PC-3 (cell line): ENCODE measurements around the gene FES. TPM values are rescaled to one million over a fixed set of nuclear protein-coding genes. Genes with fewer than 3 reads are reported as not detected.

ENCODE experiments used
- ATAC-seq: fragments of 200-7000 bp; cut with Tn5 transposase; 2 replicates; pipeline ENCODE4 v1.9.1; 2020; ENCODE audit warnings: mild to moderate bottlenecking, moderate library complexity
- BruUV-seq: library from RNA; stranded (reverse); fragments of 400-500 nt; replicated peaks from 2 replicates; lab custom pipeline; 2021; lab: Mats Ljungman, UMichigan
- CTCF ChIA-PET: fragments of 300-600 bp; sonication (Branson Sonifier 250); formaldehyde crosslinking; loops from one replicate; lab custom pipeline; 2022; ENCODE audit warnings: antibody characterized with exemption; lab: Charles Lee
- POLR2A ChIA-PET: fragments of 300-600 bp; sonication (Branson Sonifier 250); formaldehyde crosslinking; loops from one replicate; lab custom pipeline; 2022; ENCODE audit warnings: antibody characterized with exemption; ENCODE audit not compliant: unreplicated experiment; lab: Charles Lee
- DNase-seq: peaks from one replicate; pipeline ENCODE4 v3.0.0-alpha.2; 2015
- H2AFZ ChIP-seq: fragments of 300-600 bp; sonication (generic); 2 replicates; pipeline ENCODE4 v1.6.0; 2016; ENCODE audit warnings: antibody characterized with exemption, low read length
- H3F3A ChIP-seq: fragments of 300-600 bp; sonication (generic); one replicate; pipeline ENCODE4 v1.6.0; 2017; ENCODE audit warnings: antibody characterized with exemption, low read length, control low read depth, mild to moderate bottlenecking; ENCODE audit not compliant: unreplicated experiment
- H3K27ac ChIP-seq: fragments of 300-600 bp; sonication (generic); 2 replicates; pipeline ENCODE4 v1.5.1; 2016; ENCODE audit warnings: mild to moderate bottlenecking, low read length
- H3K27me3 ChIP-seq: fragments of 300-600 bp; sonication (generic); 2 replicates; pipeline ENCODE4 v1.6.1; 2016; ENCODE audit warnings: low read length, mixed read lengths
- H3K36me3 ChIP-seq: fragments of 300-600 bp; sonication (generic); 2 replicates; pipeline ENCODE4 v1.6.1; 2016; ENCODE audit warnings: low read depth, mixed run types, low read length, mixed read lengths
- H3K4me1 ChIP-seq: fragments of 300-600 bp; sonication (generic); 2 replicates; pipeline ENCODE4 v1.5.1; 2016; ENCODE audit warnings: low read length; ENCODE audit not compliant: insufficient read depth
- H3K4me2 ChIP-seq: fragments of 300-600 bp; sonication (generic); 2 replicates; pipeline ENCODE4 v1.6.0; 2016; ENCODE audit warnings: low read length
- H3K4me3 ChIP-seq: fragments of 300-600 bp; sonication (generic); 2 replicates; pipeline ENCODE4 v1.5.1; 2016; ENCODE audit warnings: mild to moderate bottlenecking, low read length, mixed read lengths
- H3K79me2 ChIP-seq: fragments of 300-600 bp; sonication (generic); 2 replicates; pipeline ENCODE4 v1.6.1; 2017; ENCODE audit warnings: low read length, mixed read lengths
- H3K9ac ChIP-seq: fragments of 300-600 bp; sonication (generic); 2 replicates; pipeline ENCODE4 v1.6.0; 2016; ENCODE audit warnings: mild to moderate bottlenecking, low read length
- H3K9me2 ChIP-seq: fragments of 300-600 bp; sonication (generic); replicated peaks from 2 replicates; pipeline ENCODE4 v1.6.1; 2016; ENCODE audit warnings: mixed run types, low read length, mixed read lengths
- H3K9me3 ChIP-seq: fragments of 300-600 bp; sonication (generic); 2 replicates; pipeline ENCODE4 v1.6.1; 2016; ENCODE audit warnings: low read length, mixed read lengths
- H4K20me1 ChIP-seq: fragments of 300-600 bp; sonication (generic); 2 replicates; pipeline ENCODE4 v1.6.1; 2016; ENCODE audit warnings: low read length, mixed read lengths
- CTCF ChIP-seq: fragments of 300-600 bp; sonication (generic); conservative IDR thresholded peaks from 2 replicates; pipeline ENCODE4 v1.5.1; 2017; ENCODE audit warnings: antibody characterized with exemption, low read depth, mild to moderate bottlenecking, low read length
- EZH2 ChIP-seq: fragments of 300-600 bp; sonication (generic); IDR thresholded peaks from one replicate; pipeline ENCODE4 v1.6.1; 2017; ENCODE audit warnings: antibody characterized with exemption, mild to moderate bottlenecking, low read length; ENCODE audit not compliant: unreplicated experiment
- EZH2phosphoT487 ChIP-seq: fragments of 300-600 bp; sonication (generic); IDR thresholded peaks from 2 replicates; pipeline ENCODE4 v1.6.1; 2018; ENCODE audit warnings: mild to moderate bottlenecking, antibody characterized with exemption, low read length, borderline replicate concordance
- intact Hi-C: fragments of 100-400 bp; cut with micrococcal nuclease; formaldehyde crosslinking; loops from 2 replicates; pipeline ENCODE4 v1.9.0; 2023
- total RNA-seq: library from RNA; depleted of rRNA; stranded (reverse); fragments of >200 nt; gene quantifications from 2 replicates; pipeline ENCODE4 v1.2.3, GENCODE V29; 2014

The FES gene
- total RNA-seq, 1 experiment from 2014 or later: 2.8 TPM

GRCh38 chr15:90933301-90933700 lies 49.0 kb downstream of the FES start:
- Histone ChIP-seq H3K27me3 (no peaks in the 10 kb centered on the region), H3K4me1 (peaks cover 39% of the 10 kb centered on the region), H3K36me3 (0 out of 2 replicates have a peak, but pooled peaks cover 2% of the 10 kb centered on the region), H4K20me1 (no peaks in the 10 kb centered on the region), H3K27ac (no peak overlapping the region), H3K9me3 (no peaks in the 10 kb centered on the region), H3K9ac (no peak overlapping the region), H2AFZ (no peak overlapping the region), H3K4me3 (no peak overlapping the region), H3K4me2 (no peak overlapping the region), H3F3A (no peaks in the 10 kb centered on the region), H3K79me2 (peaks cover 23% of the 10 kb centered on the region), H3K9me2 (no peaks in the 10 kb centered on the region)
- no peak for TF ChIP-seq CTCF
- TF ChIP-seq EZH2phosphoT487: no peak
- no peak for TF ChIP-seq EZH2
- ATAC-seq (no peak), DNase-seq (no peak)
- ChIA-PET CTCF (interaction anchor here (0.7 kb wide), 1 partner anchor 421 kb away, joined by 3 read pairs; no protein-coding TSS in a partner anchor), POLR2A (no interaction called here)
- BruUV-seq: no TSS peak
- intact Hi-C loops: loop anchor here (5.0 to 10.0 kb wide), 2 partner anchors 59 to 102 kb away; partner anchors contain the start of gene PRC1

DNA sequence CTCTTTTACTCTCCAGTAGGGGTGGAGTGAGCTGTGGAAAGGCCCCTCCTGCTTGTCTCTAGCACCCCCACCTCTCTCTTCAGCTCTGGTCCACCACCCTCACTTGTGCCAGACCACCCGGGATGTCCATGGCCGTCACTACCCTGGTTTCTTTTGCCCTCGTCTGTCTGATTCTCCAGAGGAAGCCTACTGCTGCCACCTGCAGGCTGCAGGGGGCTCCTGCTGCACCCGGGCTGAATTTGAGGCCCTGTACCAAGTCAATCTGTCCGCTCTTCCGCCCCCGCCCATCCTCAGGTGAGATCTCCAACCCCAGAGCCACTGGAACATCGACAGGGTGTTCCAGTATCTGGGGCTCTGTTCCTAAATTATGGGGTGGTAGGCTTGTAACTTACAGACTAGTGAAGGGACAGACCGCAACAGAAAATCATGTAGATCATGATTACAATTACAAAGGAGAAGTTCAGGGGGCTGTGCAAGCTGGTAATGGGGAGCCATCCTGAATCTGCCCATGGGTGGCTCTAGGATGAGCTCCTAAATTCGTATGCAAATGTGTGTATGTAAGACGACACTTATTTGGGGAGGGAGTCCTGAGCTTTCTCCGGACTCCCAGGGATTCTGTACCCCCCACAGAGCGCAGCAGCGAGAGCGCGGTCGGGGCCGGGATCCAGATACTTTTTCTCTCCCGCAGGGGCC lies 50.1 kb downstream of the FES start:
- POLR2A ChIA-PET: interaction anchor here (0.6 to 1.0 kb wide), 2 partner anchors 32 to 64 kb away, joined by 3 read pairs; no protein-coding TSS in a partner anchor
- H2AFZ ChIP-seq: peak overlapping the region; percentile 83
- CTCF ChIA-PET: interaction anchor here (0.7 to 2.1 kb wide), 3 partner anchors 15 to 286 kb away, joined by 3 to 9 read pairs (median 7); no protein-coding TSS in a partner anchor

More for the DNA sequence above, 50.1 kb downstream of the FES start:
- H3K27ac ChIP-seq: no peak overlapping the region
- BruUV-seq: no TSS peak
- TF ChIP-seq EZH2: no peak
- TF ChIP-seq CTCF: peak; percentile 85
- H3K9me3 ChIP-seq: no peaks in the 10 kb centered on the region
- H3K79me2 ChIP-seq: peaks cover 23% of the 10 kb centered on the region
- peak overlapping the region; percentile 95 for H3K4me2 ChIP-seq
- H3K9ac ChIP-seq: 0 out of 2 replicates have a peak overlapping the region, but pooled peaks have one; percentile 6
- H3K9me2 ChIP-seq: no peaks in the 10 kb centered on the region
- H3K36me3 ChIP-seq: 0 out of 2 replicates have a peak, but pooled peaks cover 4% of the 10 kb centered on the region
- intact Hi-C loops: loop anchor here (5.0 to 10.0 kb wide), 2 partner anchors 58 to 100 kb away; partner anchors contain the start of gene PRC1
- peak overlapping the region; percentile 87 for H3K4me3 ChIP-seq
- ATAC-seq (peak; percentile 37), DNase-seq (peak; percentile 88)
- no peaks in the 10 kb centered on the region for H4K20me1 ChIP-seq
- H3K4me1 ChIP-seq: peaks cover 36% of the 10 kb centered on the region
- no peaks in the 10 kb centered on the region for H3F3A ChIP-seq
- H3K27me3 ChIP-seq: no peaks in the 10 kb centered on the region
